ENCODE measurements around the gene M1AP. TPM values are rescaled to one million over a fixed set of nuclear protein-coding genes. Genes with fewer than 3 reads are reported as not detected.

Gene M1AP
- total RNA-seq, 1 experiment from 2014 or later = not detected

DNA sequence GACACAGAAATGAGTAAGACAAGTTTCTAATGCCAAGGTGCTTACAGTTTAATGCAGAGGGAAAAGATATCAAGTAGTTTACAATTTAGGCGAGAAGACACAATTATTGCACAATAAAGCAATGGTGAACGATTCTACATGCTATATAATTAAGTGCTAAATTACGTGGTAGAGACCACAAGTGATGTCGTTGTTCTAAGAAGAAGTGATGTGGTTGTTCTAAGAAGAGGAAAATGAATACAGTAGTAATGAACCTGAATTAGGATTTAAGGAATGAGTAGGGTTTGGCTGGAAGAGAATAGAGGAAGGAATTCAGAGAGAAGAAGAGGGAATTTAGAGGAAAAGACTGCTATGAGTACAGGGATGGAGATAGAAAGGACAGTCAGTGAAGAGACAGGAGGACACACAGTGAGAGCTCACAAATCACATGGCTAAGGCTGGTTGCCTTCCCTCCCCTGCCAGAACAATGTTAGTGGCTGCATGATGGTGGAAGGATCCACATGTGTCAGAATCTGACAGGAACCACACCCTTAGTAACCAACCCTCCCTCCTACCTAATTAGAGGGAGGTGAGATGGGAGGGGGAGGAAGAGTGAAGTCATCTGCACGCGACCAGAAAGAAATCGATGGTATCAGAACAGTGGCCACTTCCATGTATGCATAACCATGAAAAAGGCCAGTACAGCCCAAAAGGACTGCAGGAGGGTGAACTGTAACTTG is 44.7 kb downstream of the M1AP start:
- Histone ChIP-seq H3K27ac (ENCODE audit: low read length) (no peak overlapping the region), H3K36me3 (ENCODE audit: low read depth, low read length) (no peaks in the 10 kb centered on the region), H4K20me1 (ENCODE audit: low read length) (no peaks in the 10 kb centered on the region), H2AFZ (ENCODE audit: low read length) (no peak overlapping the region), H3K9me3 (ENCODE audit: low read length) (no peaks in the 10 kb centered on the region), H3K27me3 (ENCODE audit: low read length) (peaks cover 8% of the 10 kb centered on the region; the same call in 1 of the 2 replicates), H3K79me2 (ENCODE audit: low read length) (no peaks in the 10 kb centered on the region), H3K9me2 (replicated peaks; ENCODE audit: low read length) (no peaks in the 10 kb centered on the region), H3K4me3 (ENCODE audit: low read length) (no peak overlapping the region), H3K9ac (ENCODE audit: low read length) (no peak overlapping the region), H3K4me1 (ENCODE audit: insufficient read depth, low read length) (peaks cover 8% of the 10 kb centered on the region), H3F3A (ENCODE audit: low read length, unreplicated experiment) (no peaks in the 10 kb centered on the region), H3K4me2 (ENCODE audit: low read length) (no peak overlapping the region)
- ChIA-PET POLR2A (ENCODE audit: unreplicated experiment) (interaction anchor here (0.6 kb wide), 1 partner anchor 11 kb away, joined by 4 read pairs; no protein-coding TSS in a partner anchor), CTCF (no interaction called here)
- DNase-seq (no peak), ATAC-seq (no peak)
- TF ChIP-seq, protein P1, sequence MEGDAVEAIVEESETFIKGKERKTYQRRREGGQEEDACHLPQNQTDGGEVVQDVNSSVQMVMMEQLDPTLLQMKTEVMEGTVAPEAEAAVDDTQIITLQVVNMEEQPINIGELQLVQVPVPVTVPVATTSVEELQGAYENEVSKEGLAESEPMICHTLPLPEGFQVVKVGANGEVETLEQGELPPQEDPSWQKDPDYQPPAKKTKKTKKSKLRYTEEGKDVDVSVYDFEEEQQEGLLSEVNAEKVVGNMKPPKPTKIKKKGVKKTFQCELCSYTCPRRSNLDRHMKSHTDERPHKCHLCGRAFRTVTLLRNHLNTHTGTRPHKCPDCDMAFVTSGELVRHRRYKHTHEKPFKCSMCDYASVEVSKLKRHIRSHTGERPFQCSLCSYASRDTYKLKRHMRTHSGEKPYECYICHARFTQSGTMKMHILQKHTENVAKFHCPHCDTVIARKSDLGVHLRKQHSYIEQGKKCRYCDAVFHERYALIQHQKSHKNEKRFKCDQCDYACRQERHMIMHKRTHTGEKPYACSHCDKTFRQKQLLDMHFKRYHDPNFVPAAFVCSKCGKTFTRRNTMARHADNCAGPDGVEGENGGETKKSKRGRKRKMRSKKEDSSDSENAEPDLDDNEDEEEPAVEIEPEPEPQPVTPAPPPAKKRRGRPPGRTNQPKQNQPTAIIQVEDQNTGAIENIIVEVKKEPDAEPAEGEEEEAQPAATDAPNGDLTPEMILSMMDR (conservative IDR thresholded peaks at IDR 0.05; ENCODE audit: low read depth, low read length) = no peak
- TF ChIP-seq EZH2 (IDR thresholded peaks at IDR 0.05; ENCODE audit: low read length, unreplicated experiment) (no peak), EZH2phosphoT487 (IDR thresholded peaks at IDR 0.05; ENCODE audit: borderline replicate concordance, low read length) (no peak)
- intact Hi-C loops (cut with micrococcal nuclease) = loop anchor here (10.0 kb wide), 1 partner anchor 51 kb away; the partner anchor contains the start of gene SEMA4F
- BruUV-seq (replicated peaks) = no TSS peak

DNA sequence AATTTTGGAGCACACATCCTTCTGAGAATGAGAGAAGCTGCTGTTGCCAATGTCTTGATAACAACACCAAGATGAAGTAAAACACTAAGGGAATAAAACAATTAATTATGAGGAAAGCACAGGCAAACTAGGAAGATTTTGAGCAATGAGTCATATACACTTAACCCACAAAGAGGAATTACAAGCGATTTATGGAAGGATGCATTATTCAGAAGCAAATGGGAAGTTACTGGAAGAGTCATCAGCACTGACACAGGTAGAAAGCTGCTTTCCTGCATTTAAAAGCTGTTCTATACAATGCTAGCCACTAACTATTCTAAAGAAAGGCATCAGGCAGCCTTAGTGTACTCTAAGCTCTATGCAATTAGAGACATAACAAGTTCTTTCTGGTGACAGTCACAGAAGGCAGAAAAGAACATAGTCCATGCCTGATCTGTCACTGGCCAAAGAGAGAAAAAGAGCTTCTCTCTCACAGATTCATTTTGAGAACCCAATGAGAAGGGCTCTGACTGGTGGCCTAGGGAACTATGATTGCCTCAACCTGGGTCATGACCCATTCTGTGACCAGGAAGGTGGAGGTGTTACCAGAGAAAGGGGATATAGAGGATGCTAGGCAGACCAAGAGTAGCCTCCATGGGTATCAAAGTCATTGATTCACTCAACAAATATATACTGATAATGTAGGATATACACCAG is 45.4 kb downstream of the M1AP start:
- Histone ChIP-seq H3K79me2 (ENCODE audit: low read length) (no peaks in the 10 kb centered on the region), H3K36me3 (ENCODE audit: low read depth, low read length) (no peaks in the 10 kb centered on the region), H3K27ac (ENCODE audit: low read length) (no peak overlapping the region), H3K9me2 (replicated peaks; ENCODE audit: low read length) (no peaks in the 10 kb centered on the region), H3K4me1 (ENCODE audit: insufficient read depth, low read length) (peaks cover 8% of the 10 kb centered on the region), H3K4me3 (ENCODE audit: low read length) (no peak overlapping the region), H4K20me1 (ENCODE audit: low read length) (no peaks in the 10 kb centered on the region), H2AFZ (ENCODE audit: low read length) (no peak overlapping the region), H3K4me2 (ENCODE audit: low read length) (no peak overlapping the region), H3F3A (ENCODE audit: low read length, unreplicated experiment) (no peaks in the 10 kb centered on the region), H3K9me3 (ENCODE audit: low read length) (no peaks in the 10 kb centered on the region), H3K27me3 (ENCODE audit: low read length) (peaks cover 8% of the 10 kb centered on the region; the same call in 1 of the 2 replicates), H3K9ac (ENCODE audit: low read length) (no peak overlapping the region)
- no TSS peak for BruUV-seq (replicated peaks)
- ATAC-seq (peak; percentile 97), DNase-seq (peak; percentile 69)
- intact Hi-C loops (cut with micrococcal nuclease) = loop anchor here (10.0 kb wide), 1 partner anchor 52 kb away; the partner anchor contains the start of gene SEMA4F
- ChIA-PET CTCF (no interaction called here), POLR2A (ENCODE audit: unreplicated experiment) (interaction anchor here (0.5 to 0.6 kb wide), 2 partner anchors 11 to 51 kb away, joined by 4 to 6 read pairs; partner anchors contain the start of gene SEMA4F)
- TF ChIP-seq, protein P1 (conservative IDR thresholded peaks at IDR 0.05; ENCODE audit: low read depth, low read length) = no peak
- TF ChIP-seq EZH2phosphoT487 (IDR thresholded peaks at IDR 0.05; ENCODE audit: borderline replicate concordance, low read length) (no peak), EZH2 (IDR thresholded peaks at IDR 0.05; ENCODE audit: low read length, unreplicated experiment) (no peak)
